NCI-H1417 treated with DMSO at 0.1 percent for 48 hours (cell line): Measurements from ENCODE around the gene VASH1.

Experiments used
- DNase-seq: peaks from one replicate; lab custom pipeline; 2025; lab: John Stamatoyannopoulos, UW

The VASH1 gene

GRCh38 chr14:76742966-76743365 is 18.3 kb upstream of the VASH1 start:
- DNase-seq, result no peak

DNA sequence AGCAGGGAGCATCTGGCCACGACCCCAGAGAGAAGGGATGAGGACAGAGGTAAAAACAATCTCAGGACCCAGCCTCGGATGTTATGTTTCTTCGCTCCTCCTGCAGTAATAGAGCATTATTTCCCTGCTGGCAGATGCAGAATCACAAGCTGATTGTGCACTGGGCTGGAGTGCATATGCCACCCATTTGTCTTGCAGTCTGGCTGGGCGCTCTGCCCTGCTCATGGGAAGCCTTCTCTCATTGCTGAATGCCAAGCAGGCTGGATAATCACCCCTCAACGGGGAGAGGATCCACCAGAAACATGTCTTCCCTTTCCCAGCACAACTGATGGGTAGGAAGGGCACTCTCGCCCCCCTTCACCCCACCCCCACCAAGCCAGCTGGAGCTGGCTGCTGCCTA is 8.5 kb upstream of the VASH1 start:
- DNase-seq, result no peak

GRCh38 chr14:76753541-76754198 is 7.6 kb upstream of the VASH1 start:
- no peak for DNase-seq

GRCh38 chr14:76754586-76754985 is 6.7 kb upstream of the VASH1 start:
- no peak for DNase-seq

DNA sequence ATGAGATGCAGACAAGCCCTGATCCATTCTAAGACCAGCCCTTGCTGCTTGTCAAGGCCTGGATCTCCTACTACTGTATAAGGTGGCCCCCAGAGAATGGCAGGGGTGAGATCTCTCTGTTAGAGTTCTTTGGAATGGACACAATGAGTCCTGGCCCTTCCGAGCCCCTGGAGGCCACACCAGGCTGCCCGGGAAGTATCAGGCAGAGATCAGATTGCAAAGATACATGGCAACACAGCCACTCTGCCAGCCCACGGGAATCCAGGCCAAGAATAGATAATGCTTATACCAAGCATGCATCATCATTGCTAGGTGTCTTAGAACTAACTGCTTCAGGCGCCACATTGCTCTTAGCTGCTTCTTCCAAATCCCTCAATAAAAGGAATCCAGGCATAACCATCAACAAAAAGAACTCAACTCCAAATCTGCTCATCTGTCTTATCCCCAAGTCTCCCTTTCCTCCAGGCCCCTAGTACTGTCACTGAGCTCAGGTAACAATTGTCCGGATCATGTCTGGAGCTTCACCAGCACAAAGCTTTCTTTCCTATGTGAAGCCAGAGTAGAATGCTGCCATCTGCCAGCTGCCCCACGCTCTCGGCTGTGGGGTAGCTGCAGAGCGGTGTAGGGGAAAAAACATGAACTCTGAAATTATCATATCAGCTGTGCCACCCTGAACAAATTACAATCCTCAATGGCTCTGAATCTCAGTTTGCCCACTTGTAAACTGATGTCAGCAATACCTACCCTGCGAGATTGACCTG is 5.5 kb upstream of the VASH1 start:
- DNase-seq, result no peak

- no peak for DNase-seq
These were observed 4.9 kb upstream of the VASH1 start for GRCh38 chr14:76756371-76756750.

DNA sequence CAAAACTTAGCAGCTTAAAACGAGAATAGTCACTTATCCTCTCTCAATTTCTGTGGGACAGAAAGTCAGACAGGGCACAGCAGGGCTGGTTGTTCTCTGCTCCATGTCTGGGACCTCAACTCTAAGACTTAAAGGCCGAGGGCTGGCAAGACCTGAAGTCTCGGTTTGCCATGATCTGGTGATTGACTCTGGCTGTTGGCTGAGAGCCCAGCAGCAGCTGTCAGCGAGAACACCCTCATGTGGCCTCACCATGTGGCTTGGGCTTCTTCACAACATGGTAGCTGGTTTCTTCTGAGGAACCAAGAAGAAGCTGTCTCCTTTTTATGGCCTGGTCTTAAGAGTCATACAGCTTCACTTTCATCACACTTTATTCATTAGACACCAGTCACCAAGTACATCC is 1.7 kb upstream of the VASH1 start:
- no peak for DNase-seq

DNA sequence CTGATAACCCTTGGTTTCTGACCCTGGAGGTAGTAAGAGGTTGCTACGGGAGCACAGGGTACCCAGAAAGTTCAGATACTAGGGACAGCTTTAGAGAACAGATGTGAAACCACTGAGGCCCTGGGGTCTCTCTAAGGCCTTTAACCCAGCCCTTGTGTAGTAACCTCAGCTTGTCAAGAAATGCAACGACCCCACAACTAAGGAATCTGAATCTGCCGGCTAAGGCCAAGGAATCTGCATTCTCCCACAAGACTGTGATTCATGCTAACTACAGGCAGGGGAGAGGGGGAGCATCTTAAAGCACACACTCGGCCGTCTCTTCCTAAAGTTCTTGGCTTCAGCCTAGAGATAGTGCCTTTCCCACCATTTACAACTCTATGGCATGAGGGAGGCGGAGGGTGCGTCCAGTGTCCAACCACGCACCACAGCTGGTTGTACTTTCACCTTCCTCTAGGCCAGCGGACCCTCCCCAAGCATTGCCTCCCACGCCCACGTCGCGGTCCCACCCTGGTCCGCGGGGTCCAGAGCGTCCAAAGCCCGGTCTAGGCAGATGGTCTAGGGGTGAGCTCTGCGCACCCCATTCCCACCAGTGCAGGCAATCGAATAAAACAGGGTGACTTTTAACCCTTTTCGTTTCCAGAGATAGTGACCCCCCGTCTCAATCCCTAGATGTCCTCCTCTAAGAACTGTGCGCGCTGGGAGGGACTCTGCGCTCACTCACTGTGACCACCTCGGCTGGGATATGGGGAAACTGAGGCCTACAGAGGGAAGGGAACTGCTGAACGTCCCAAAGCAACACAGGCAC is 735 bp upstream of the VASH1 start:
- no peak for DNase-seq

- no peak for DNase-seq
These were observed 717 bp downstream of the VASH1 start for GRCh38 chr14:76761960-76762410.

DNA sequence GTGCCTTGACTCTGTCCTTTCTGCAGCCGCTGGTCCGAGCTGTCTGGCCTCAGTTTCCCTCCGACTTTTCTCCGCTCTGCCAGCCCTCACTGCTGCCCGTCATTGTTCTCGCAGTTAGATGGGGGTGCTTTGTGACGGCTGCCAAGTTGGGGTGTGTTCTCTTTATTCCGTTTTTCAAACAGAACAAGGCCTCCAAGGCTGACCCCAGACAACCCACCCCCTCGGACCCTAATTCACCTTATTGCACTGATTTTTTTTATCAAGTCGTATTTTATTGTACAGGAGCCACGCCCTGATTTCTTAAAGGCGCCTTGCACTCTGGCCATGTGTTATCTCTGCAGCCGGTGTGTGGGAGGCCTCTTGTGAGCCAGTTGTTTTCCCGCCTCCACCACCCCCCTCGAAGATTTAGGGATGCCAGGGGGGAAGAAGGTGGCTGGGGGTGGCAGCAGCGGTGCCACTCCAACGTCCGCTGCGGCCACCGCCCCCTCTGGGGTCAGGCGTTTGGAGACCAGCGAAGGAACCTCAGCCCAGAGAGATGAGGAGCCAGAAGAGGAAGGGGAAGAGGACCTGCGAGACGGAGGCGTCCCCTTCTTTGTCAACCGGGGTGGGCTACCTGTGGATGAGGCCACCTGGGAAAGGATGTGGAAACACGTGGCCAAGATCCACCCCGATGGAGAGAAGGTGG is 1.3 kb downstream of the VASH1 start:
- DNase-seq, result no peak

- no peak for DNase-seq
These were observed 2.1 kb downstream of the VASH1 start for GRCh38 chr14:76763096-76764041.

DNA sequence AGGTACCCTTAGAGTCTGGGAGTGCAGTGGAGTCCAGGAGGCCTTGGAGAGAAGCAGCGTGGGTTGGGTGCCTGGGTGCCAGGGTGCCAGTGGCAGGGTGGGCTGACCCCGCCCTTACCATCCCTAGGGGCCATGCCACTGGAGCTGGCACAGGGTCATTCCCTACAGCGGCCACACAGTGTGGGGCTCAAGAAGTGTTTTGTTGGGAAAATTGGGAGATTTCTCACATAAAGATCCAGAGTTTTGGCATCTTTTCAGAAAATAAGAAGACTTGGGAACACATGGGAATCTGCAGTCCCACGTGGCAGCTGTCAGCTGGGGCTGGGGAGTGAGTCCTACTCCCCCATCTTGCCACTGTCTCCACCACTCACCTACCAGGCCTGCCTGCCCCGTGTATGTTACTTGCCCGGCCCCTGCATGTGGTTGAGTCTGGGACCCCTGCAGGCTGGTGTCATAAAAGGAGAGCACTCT is 4.2 kb downstream of the VASH1 start:
- no peak for DNase-seq

DNA sequence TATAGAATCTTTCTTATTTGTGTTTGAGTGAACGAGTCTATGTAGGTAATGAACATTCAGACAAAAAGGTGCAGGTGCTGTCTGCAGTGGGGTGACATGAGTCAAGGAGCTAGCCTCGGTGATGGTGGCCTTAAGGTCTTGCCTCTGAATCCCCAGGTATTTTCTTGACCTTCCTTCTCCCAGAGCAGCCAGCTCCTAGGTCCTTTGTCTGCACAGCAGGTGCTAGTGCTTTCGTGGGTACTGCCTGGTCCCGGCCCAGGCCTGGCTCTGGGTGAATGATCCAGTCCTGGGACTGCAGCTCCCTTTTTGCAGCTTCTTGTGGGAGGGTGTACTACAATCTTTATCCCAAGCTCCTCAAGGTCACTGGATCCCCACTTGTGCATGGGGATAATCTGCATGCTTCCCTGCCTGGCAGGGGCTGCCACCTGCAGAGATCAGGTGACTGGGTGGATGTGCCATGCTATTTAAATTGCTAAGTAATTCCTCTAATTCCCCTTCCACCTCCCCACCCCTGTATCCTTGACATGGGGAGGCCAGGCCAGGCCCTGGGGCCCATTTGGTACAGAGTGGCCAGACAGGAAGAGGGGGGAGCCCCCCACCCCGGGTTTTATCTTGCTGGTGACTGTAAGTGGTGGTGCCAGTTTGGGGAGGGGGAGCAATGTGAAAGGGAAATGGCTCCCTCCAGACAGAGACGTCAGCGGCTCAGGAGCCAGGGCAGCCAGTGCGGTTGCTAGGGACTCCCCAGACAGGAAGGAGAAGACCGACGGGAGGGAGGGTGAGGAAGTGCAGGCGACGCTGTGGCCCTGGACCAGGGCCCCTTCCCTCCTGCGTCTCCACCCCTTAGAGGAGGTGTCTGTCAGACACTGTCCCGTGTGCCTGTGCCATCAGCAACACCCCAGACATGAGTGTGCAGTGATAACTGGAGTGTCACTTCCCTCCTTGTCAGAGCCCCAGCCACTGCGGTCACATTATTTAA is 6.7 kb downstream of the VASH1 start:
- no peak for DNase-seq

DNA sequence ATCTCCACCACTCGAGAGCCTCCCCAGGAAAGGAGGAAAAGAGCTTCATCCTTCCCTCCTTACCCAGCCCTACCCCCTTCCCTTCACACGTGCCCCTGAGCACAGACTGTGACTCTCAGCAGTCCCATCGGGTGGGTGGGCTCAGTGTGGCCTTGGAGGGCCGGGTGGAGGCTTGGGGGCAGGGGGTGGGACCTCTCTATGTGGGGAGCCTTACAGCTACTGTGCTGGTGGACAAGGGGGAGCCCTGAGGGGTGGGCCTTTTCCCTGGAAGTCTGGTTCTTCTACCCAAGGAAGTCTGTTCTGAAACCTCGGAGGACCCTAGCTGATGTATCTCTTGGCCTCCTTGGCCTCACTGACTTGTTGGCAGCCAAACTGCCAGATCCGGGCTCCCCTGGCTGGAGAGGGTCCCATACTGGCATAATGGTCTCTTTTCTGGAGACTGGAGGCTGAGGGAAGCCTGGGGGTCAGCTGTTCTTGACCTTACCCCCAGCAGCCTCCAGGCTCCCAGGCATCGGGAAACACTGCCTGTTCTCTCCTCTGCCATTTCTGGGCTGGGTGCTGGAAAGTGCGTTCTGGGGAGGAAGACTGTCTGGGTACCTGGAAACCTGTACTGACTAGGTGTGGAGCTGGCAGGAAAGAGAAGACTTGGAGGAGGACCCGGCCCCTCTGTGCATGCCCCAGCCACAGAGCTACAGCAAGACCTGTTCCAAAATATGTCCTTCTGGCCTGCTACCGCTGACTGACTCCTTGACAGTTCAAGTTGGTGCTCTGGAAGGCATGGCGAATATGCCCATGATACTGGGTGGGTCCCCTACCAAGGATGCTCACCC is 7.6 kb downstream of the VASH1 start:
- DNase-seq, result no peak

DNA sequence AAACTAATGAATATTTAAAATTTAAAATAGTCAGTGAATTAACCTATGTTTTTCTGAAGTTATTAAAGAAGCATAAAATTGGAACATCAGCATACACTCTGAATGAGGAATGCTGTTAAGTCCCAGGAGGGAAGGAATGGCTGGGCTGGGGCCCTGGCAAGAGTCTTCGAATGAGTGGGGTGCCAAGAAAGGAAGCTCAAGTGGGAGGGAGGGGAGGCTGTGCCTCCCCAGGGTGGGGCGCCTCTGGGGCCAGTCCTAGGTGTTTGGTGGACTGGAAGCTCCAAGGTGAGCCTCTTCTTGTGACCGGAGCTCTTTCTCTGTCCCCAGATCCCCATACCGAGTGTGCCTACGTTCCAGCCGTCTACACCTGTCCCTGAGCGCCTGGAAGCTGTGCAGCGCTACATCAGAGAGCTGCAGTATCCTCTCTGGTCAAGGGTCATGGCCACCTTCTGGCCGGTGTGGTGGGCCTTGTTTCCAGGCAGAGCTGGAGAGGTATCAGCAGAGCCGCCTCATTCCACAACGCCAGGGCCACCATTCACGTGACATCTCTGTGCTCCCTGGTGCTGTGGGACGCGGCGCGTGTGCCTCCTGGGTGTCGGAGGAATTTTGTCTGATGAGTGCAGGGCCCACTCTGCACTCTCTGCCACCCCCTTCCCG is 8.5 kb downstream of the VASH1 start:
- DNase-seq, result no peak

GRCh38 chr14:76770521-76771436 is 9.5 kb downstream of the VASH1 start:
- DNase-seq, result no peak

- DNase-seq, result no peak
These were observed 10.2 kb downstream of the VASH1 start for GRCh38 chr14:76771437-76771980.
